Endodermal cell (in vitro differentiated cells): ENCODE data around the gene PC. TPM values are rescaled to one million over a fixed set of nuclear protein-coding genes. Genes with fewer than 3 reads are reported as not detected.

Experiments used
- DNase-seq: peaks from one replicate; pipeline ENCODE4 v3.0.0-alpha.2; 2017
- H3K27ac ChIP-seq: 2 replicates; pipeline ENCODE4 v1.5.1; 2013; ENCODE audit warnings: mild to moderate bottlenecking, low read depth, low read length, moderate library complexity
- H3K27me3 ChIP-seq: 2 replicates; pipeline ENCODE4 v1.6.1; 2013; ENCODE audit warnings: mild to moderate bottlenecking, low read length, moderate library complexity; ENCODE audit not compliant: insufficient read depth, control insufficient read depth, poor library complexity, severe bottlenecking
- H3K36me3 ChIP-seq: 2 replicates; pipeline ENCODE4 v1.7.0; 2013; ENCODE audit warnings: mild to moderate bottlenecking, low read length, moderate library complexity; ENCODE audit not compliant: control insufficient read depth, insufficient read depth
- H3K4me1 ChIP-seq: one replicate; pipeline ENCODE4 v1.7.0; 2013; ENCODE audit warnings: low read length; ENCODE audit not compliant: control insufficient read depth, insufficient read depth
- H3K4me3 ChIP-seq: 2 replicates; pipeline ENCODE4 v1.5.1; 2013; ENCODE audit warnings: mild to moderate bottlenecking, low read length, moderate library complexity
- H3K9ac ChIP-seq: 2 replicates; pipeline ENCODE4 v1.6.1; 2013; ENCODE audit warnings: mild to moderate bottlenecking, low read length, moderate library complexity; ENCODE audit not compliant: poor library complexity, severe bottlenecking; ENCODE audit errors: extremely low read depth
- H3K9me3 ChIP-seq: 2 replicates; pipeline ENCODE4 v1.6.1; 2013; ENCODE audit warnings: mild to moderate bottlenecking, low read length, moderate library complexity; ENCODE audit not compliant: control insufficient read depth
- H3K27ac Mint-ChIP-seq: 2 replicates; pipeline ENCODE4 v1.8.0; 2020; ENCODE audit warnings: mixed read lengths
- H3K27me3 Mint-ChIP-seq: 2 replicates; pipeline ENCODE4 v1.8.0; 2021; ENCODE audit warnings: mild to moderate bottlenecking, mixed read lengths; ENCODE audit not compliant: insufficient read depth
- H3K36me3 Mint-ChIP-seq: 2 replicates; pipeline ENCODE4 v1.8.0; 2020; ENCODE audit warnings: low read depth, mixed read lengths
- H3K4me1 Mint-ChIP-seq: 2 replicates; pipeline ENCODE4 v1.8.0; 2020; ENCODE audit warnings: mixed read lengths
- H3K4me3 Mint-ChIP-seq: 2 replicates; pipeline ENCODE4 v1.8.0; 2020; ENCODE audit warnings: mild to moderate bottlenecking, moderate library complexity, mixed read lengths
- H3K9me3 Mint-ChIP-seq: 2 replicates; pipeline ENCODE4 v1.8.0; 2020; ENCODE audit warnings: mild to moderate bottlenecking, mixed read lengths
- WGBS, 2 experiments: methylation state at CpG; one replicate each; pipeline versions ENCODE4 v1.1.5 to v1.1.7; 2013; ENCODE audit warnings: missing lambda C conversion rate in 2 of 2, mixed read lengths in 1 of 2; ENCODE audit not compliant: insufficient coverage in 1 of 2, insufficient read length in 1 of 2; 5-methylcytosine and 5-hydroxymethylcytosine counted together
- total RNA-seq, 2 donors: library from RNA; stranded (reverse); fragmentation: NEBNext Ultra II Directional in 1 of 2; extraction: Animal tissue kit (Norgen Biotek cat#: 25700) in 1 of 2; gene quantifications; 2 replicates in 1 of 2; 3 replicates in 1 of 2; pipeline ENCODE4 v1.2.1, GENCODE V29; 2021
- TF ChIP-seq, protein P1 (sequence below): fragments of 200-600 bp; sonication (generic); conservative IDR thresholded peaks from 2 replicates; pipeline ENCODE4 v1.5.0; 2021; ENCODE audit warnings: antibody characterized with exemption, mild to moderate bottlenecking

The PC gene
- total RNA-seq, 2 donors from 2014 or later, result 21.9 to 24.4 TPM

DNA sequence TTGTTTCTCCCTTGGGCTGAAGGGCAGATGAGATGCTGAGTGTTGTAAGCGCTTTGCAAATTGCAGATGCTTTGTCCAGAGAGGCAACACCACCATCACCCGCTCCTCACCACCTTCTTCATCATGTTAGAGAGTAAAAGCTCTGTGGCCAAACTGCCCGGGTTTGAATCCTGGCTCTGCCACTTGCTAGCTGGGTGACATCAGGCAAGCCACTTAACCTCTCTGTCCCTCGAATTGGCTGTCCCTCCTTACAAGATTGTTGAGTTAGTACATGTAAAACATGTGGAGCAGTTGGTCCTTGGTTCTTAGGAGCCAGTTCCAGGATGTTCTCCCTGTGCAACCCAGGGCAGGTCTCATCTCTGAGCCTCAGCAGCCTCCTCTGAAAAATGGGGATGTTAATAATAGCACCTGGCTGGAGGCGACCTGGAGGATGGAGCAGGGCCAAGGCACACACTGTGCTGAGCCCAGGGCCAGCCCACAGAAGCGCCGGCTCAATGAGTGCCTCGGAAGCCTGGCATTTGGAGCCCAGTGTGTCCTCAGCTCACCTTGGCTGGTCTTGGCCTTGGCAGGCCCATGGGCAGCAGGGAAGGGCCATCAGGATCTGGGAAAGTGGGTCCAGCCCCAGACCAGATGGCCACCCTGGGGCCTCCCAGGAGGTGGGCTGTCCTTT lies 27.5 kb upstream of the PC start:
- TF ChIP-seq, protein P1, sequence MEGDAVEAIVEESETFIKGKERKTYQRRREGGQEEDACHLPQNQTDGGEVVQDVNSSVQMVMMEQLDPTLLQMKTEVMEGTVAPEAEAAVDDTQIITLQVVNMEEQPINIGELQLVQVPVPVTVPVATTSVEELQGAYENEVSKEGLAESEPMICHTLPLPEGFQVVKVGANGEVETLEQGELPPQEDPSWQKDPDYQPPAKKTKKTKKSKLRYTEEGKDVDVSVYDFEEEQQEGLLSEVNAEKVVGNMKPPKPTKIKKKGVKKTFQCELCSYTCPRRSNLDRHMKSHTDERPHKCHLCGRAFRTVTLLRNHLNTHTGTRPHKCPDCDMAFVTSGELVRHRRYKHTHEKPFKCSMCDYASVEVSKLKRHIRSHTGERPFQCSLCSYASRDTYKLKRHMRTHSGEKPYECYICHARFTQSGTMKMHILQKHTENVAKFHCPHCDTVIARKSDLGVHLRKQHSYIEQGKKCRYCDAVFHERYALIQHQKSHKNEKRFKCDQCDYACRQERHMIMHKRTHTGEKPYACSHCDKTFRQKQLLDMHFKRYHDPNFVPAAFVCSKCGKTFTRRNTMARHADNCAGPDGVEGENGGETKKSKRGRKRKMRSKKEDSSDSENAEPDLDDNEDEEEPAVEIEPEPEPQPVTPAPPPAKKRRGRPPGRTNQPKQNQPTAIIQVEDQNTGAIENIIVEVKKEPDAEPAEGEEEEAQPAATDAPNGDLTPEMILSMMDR, result no peak
- H3K9me3 ChIP-seq, result no peaks in the 10 kb centered on the region
- no peaks in the 10 kb centered on the region for H3K36me3 ChIP-seq
- H3K27me3 ChIP-seq, result no peaks in the 10 kb centered on the region
- Mint-ChIP-seq H3K4me1 (peaks cover 18% of the 10 kb centered on the region), H3K9me3 (peaks cover 15% of the 10 kb centered on the region), H3K36me3 (no peaks in the 10 kb centered on the region), H3K27ac (no peak overlapping the region), H3K27me3 (peaks cover 2% of the 10 kb centered on the region), H3K4me3 (no peak overlapping the region)
- H3K27ac ChIP-seq, result no peak overlapping the region
- H3K4me1 ChIP-seq, result peaks cover 8% of the 10 kb centered on the region
- no peak overlapping the region for H3K4me3 ChIP-seq
- WGBS, 2 experiments, result 89 to 98% methylated on average over 7 to 8 of the region's 8 CpGs
- H3K9ac ChIP-seq, result no peak overlapping the region
- DNase-seq, result no peak

DNA sequence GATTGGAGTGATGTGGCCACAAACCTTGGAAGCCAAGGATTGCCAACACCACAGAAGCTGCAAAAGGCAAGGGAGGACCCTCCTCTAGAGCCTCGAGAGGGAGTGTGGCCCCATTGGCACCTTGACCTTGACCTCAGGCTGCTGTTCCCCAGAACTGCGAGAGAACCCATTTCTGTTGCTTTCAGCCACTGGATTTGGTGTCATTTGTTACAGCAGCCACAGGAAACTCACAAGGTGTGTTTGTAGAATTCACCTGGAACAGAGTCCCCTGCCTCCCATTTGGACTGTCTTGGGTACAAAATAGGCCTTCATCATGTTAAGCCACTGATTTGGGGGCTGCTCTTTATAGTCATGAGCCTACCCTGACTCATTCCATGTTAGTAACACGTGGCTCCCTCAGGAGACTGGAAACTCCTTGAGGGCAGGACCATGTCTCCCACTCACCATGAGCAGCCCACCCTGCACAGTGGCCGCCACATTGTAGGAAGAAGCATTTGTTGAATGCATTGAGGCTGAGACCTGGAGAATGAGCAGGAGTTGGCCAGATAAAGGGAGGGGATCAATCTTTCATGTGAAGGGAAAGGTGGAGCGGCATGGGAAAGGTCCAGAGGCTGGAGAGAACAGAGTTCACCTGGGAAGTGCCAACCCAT lies 25.2 kb upstream of the PC start:
- Histone ChIP-seq H3K9ac (no peak overlapping the region), H3K36me3 (no peaks in the 10 kb centered on the region), H3K27me3 (no peaks in the 10 kb centered on the region), H3K27ac (no peak overlapping the region), H3K9me3 (peaks cover 13% of the 10 kb centered on the region), H3K4me1 (peaks cover 8% of the 10 kb centered on the region), H3K4me3 (no peak overlapping the region)
- Mint-ChIP-seq H3K36me3 (no peaks in the 10 kb centered on the region), H3K27me3 (peaks cover 3% of the 10 kb centered on the region), H3K27ac (no peak overlapping the region), H3K4me1 (peaks cover 18% of the 10 kb centered on the region), H3K9me3 (peaks cover 16% of the 10 kb centered on the region), H3K4me3 (no peak overlapping the region)
- DNase-seq, result no peak
- 89 to 93% methylated on average over 4 to 5 of the region's 5 CpGs for WGBS, 2 experiments
- TF ChIP-seq, protein P1, result no peak

- Histone ChIP-seq H3K4me1 (peaks cover 1% of the 10 kb centered on the region), H3K9me3 (peaks cover 13% of the 10 kb centered on the region), H3K9ac (no peak overlapping the region), H3K36me3 (no peaks in the 10 kb centered on the region), H3K27ac (no peak overlapping the region), H3K4me3 (no peak overlapping the region), H3K27me3 (no peaks in the 10 kb centered on the region)
- Mint-ChIP-seq H3K4me3 (no peak overlapping the region), H3K4me1 (peaks cover 6% of the 10 kb centered on the region), H3K36me3 (no peaks in the 10 kb centered on the region), H3K9me3 (peaks cover 23% of the 10 kb centered on the region), H3K27ac (no peak overlapping the region), H3K27me3 (peaks cover 6% of the 10 kb centered on the region)
- TF ChIP-seq, protein P1, result no peak
- no peak for DNase-seq
- 91 to 94% methylated on average over 9 of the region's 9 CpGs for WGBS, 2 experiments
Measured at GRCh38 chr11:66981976-66982578, 23.9 kb upstream of the PC start.
